Testis (tissue), 3 donors: ENCODE measurements around the gene ANKH. TPM values are rescaled to one million over a fixed set of nuclear protein-coding genes. Genes with fewer than 3 reads are reported as not detected.
"Not testable (repeated sequence)": the region's sequence is repeated elsewhere in the genome, so short reads cannot be mapped to it uniquely, and the experiment has no call there.

ENCODE experiments used
- DNase-seq: peaks from one replicate; pipeline ENCODE4 v3.0.0-alpha.2; 2019
- H3K27ac ChIP-seq, 2 donors: fragments of 200-600 bp; sonication (generic); one replicate each; pipeline ENCODE4 v1.5.1; 2019
- H3K27me3 ChIP-seq: fragments of 200-600 bp; sonication (generic); one replicate; pipeline ENCODE4 v1.5.1; 2019
- H3K36me3 ChIP-seq: fragments of 200-600 bp; sonication (generic); one replicate; pipeline ENCODE4 v1.5.1; 2017; ENCODE audit warnings: low read depth; ENCODE audit errors: missing control alignments
- H3K4me1 ChIP-seq: fragments of 200-600 bp; sonication (generic); one replicate; pipeline ENCODE4 v1.5.1; 2019
- H3K4me3 ChIP-seq, 2 donors: fragments of 200-600 bp; sonication (generic); one replicate each; pipeline ENCODE4 v1.5.1; 2017 to 2019
- H3K9me3 ChIP-seq: fragments of 200-600 bp; sonication (generic); one replicate; pipeline ENCODE4 v1.5.1; 2017
- CTCF ChIP-seq, 3 experiments: fragments of 450-650 bp in 2 of 3; fragments of 200-600 bp in 1 of 3; sonication (generic) in 1 of 3; IDR thresholded peaks; one replicate each; pipeline ENCODE4 v1.5.1; 2016 to 2019; ENCODE audit warnings: antibody characterized with exemption in 3 of 3, mild to moderate bottlenecking in 2 of 3, moderate library complexity in 1 of 3
- POLR2A ChIP-seq: fragments of 450-650 bp; IDR thresholded peaks from one replicate; pipeline ENCODE4 v1.6.1; 2017; ENCODE audit warnings: antibody characterized with exemption, mild to moderate bottlenecking, moderate library complexity
- WGBS, 2 donors: methylation state at CpG; one replicate each; pipeline ENCODE4 v1.1.5; 2018; 5-methylcytosine and 5-hydroxymethylcytosine counted together
- intact Hi-C: fragments of 100-400 bp; cut with DNase I; formaldehyde crosslinking; loops from one replicate; pipeline ENCODE4 v1.15.1; 2023; ENCODE audit warnings: low total_unique reads
- polyA plus RNA-seq: library from polyadenylated mRNA; stranded (reverse); fragments of 350-450 nt; fragmentation: Illumina TruSeq; extraction: RNeasy Lipid Tissue Mini Kit (QIAGEN cat#74804); gene quantifications from one replicate; pipeline ENCODE4 v1.2.3, GENCODE V29; 2014; ENCODE audit warnings: low read depth, low replicate concordance; ENCODE audit not compliant: insufficient read depth
- total RNA-seq, 2 donors: library from RNA; depleted of rRNA; stranded (reverse); fragments of >200 nt; gene quantifications; one replicate each; pipeline ENCODE4 v1.2.3, GENCODE V29; 2016

Gene ANKH
- total and polyA plus RNA-seq, 3 donors from 2014 or later = 14.3 to 16.2 (median 15.8) TPM

GRCh38 chr5:14842117-14842516, 29.5 kb downstream of the ANKH start:
- Histone ChIP-seq H3K4me3 (no peak overlapping the region), H3K27ac (no peak overlapping the region), H3K36me3 (no peaks in the 10 kb centered on the region), H3K27me3 (no peaks in the 10 kb centered on the region), H3K9me3 (no peaks in the 10 kb centered on the region), H3K4me1 (no peaks in the 10 kb centered on the region)
- TF ChIP-seq CTCF (IDR thresholded peaks at IDR 0.05) = no peak
- 88 to 89% methylated on average over 4 of the region's 4 CpGs for WGBS, 2 donors
- no peak for DNase-seq
- intact Hi-C loops = no loop called here

- Histone ChIP-seq H3K27ac (no peak overlapping the region), H3K4me3 (no peak overlapping the region), H3K4me1 (no peaks in the 10 kb centered on the region), H3K9me3 (no peaks in the 10 kb centered on the region), H3K36me3 (no peaks in the 10 kb centered on the region), H3K27me3 (no peaks in the 10 kb centered on the region)
- intact Hi-C loops = no loop called here
- 90 to 95% methylated on average over 3 of the region's 3 CpGs for WGBS, 2 donors
- no peak for DNase-seq
- TF ChIP-seq POLR2A (no peak), CTCF (IDR thresholded peaks at IDR 0.05) (no peak)
Observed at GRCh38 chr5:14840624-14841023, 31.0 kb downstream of the ANKH start.

GRCh38 chr5:14838396-14839319, 32.9 kb downstream of the ANKH start:
- no peaks in the 10 kb centered on the region for H3K36me3 ChIP-seq
- WGBS, 2 donors = 77 to 82% methylated on average over 15 of the region's 15 CpGs
- intact Hi-C loops = no loop called here
- H3K9me3 ChIP-seq = no peaks in the 10 kb centered on the region
- TF ChIP-seq CTCF (IDR thresholded peaks at IDR 0.05) (no peak), POLR2A (no peak)
- H3K4me3 ChIP-seq = no peak overlapping the region
- no peak overlapping the region for H3K27ac ChIP-seq
- DNase-seq = no peak
- H3K27me3 ChIP-seq = no peaks in the 10 kb centered on the region
- H3K4me1 ChIP-seq = no peaks in the 10 kb centered on the region

GRCh38 chr5:14837423-14838122, 34.0 kb downstream of the ANKH start:
- H3K9me3 ChIP-seq, H3K4me3 ChIP-seq, H3K4me1 ChIP-seq, DNase-seq, H3K27me3 ChIP-seq, H3K36me3 ChIP-seq, intact Hi-C loops, H3K27ac ChIP-seq: not testable (repeated sequence)
- WGBS, 2 donors = 91 to 93% methylated on average over 6 to 7 of the region's 7 CpGs
